ENCODE results near the gene RNF130.

GRCh38 chr5:180088561-180088960, 17.0 kb upstream of the RNF130 start:
- TF ChIP-seq MAX (CRISPR knock-in tag; IDR thresholded peaks at IDR 0.05) (no peak), ESRRA (CRISPR knock-in tag; IDR thresholded peaks at IDR 0.05; ENCODE audit: borderline replicate concordance) (no peak), CTCF (IDR thresholded peaks at IDR 0.05) (no peak), NFE2L1 (CRISPR knock-in tag; IDR thresholded peaks at IDR 0.05) (no peak), SMAD3 (CRISPR knock-in tag; IDR thresholded peaks at IDR 0.05; ENCODE audit: borderline replicate concordance) (no peak), ATF2 (CRISPR knock-in tag; IDR thresholded peaks at IDR 0.05; ENCODE audit: borderline replicate concordance, low read depth) (no peak)
